Measurements from ENCODE around the gene CDC34.

The CDC34 gene

GRCh38 chr19:570251-570686 lies 38.7 kb downstream of the CDC34 start:
- TF ChIP-seq CTCF (IDR thresholded peaks at IDR 0.05; ENCODE audit: low read depth, low read length) = no peak
- no peak overlapping the region for H3K4me3 ChIP-seq (ENCODE audit: low read depth, low read length)

GRCh38 chr19:570937-571565 lies 39.5 kb downstream of the CDC34 start:
- TF ChIP-seq CTCF (IDR thresholded peaks at IDR 0.05; ENCODE audit: low read depth, low read length) = no peak
- peak overlapping the region; percentile 56 for H3K4me3 ChIP-seq (ENCODE audit: low read depth, low read length)

GRCh38 chr19:571566-571974 lies 40.0 kb downstream of the CDC34 start:
- H3K4me3 ChIP-seq (ENCODE audit: low read depth, low read length) = peak overlapping the region; percentile 56
- no peak for TF ChIP-seq CTCF (IDR thresholded peaks at IDR 0.05; ENCODE audit: low read depth, low read length)

- TF ChIP-seq CTCF (IDR thresholded peaks at IDR 0.05; ENCODE audit: low read depth, low read length) = no peak
- peak within 1 kb of the TSS; percentile 96 for H3K4me3 ChIP-seq (ENCODE audit: low read depth, low read length)
Measured at GRCh38 chr19:572140-572742, 40.7 kb downstream of the CDC34 start, which contains the start of gene BSG. TSS of gene BSG (plus strand) at chr19:572596. CDS start at chr19:572635, 39 bp downstream.

GRCh38 chr19:572743-573518 lies 41.4 kb downstream of the CDC34 start:
- H3K4me3 ChIP-seq (ENCODE audit: low read depth, low read length) = peak overlapping the region; percentile 96
- TF ChIP-seq CTCF (IDR thresholded peaks at IDR 0.05; ENCODE audit: low read depth, low read length) = no peak

- no peak for TF ChIP-seq CTCF (IDR thresholded peaks at IDR 0.05; ENCODE audit: low read depth, low read length)
- peak overlapping the region; percentile 96 for H3K4me3 ChIP-seq (ENCODE audit: low read depth, low read length)
Measured at GRCh38 chr19:573519-573825, 41.9 kb downstream of the CDC34 start.
